Measurements from ENCODE around the gene ARVCF.
"Not testable (repeated sequence)": the region's sequence is repeated elsewhere in the genome, so short reads cannot be mapped to it uniquely, and the experiment has no call there.

ARVCF gene

GRCh38 chr22:19936513-19936912, 80.1 kb downstream of the ARVCF start:
- TF ChIP-seq, protein P1, sequence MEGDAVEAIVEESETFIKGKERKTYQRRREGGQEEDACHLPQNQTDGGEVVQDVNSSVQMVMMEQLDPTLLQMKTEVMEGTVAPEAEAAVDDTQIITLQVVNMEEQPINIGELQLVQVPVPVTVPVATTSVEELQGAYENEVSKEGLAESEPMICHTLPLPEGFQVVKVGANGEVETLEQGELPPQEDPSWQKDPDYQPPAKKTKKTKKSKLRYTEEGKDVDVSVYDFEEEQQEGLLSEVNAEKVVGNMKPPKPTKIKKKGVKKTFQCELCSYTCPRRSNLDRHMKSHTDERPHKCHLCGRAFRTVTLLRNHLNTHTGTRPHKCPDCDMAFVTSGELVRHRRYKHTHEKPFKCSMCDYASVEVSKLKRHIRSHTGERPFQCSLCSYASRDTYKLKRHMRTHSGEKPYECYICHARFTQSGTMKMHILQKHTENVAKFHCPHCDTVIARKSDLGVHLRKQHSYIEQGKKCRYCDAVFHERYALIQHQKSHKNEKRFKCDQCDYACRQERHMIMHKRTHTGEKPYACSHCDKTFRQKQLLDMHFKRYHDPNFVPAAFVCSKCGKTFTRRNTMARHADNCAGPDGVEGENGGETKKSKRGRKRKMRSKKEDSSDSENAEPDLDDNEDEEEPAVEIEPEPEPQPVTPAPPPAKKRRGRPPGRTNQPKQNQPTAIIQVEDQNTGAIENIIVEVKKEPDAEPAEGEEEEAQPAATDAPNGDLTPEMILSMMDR (IDR thresholded peaks at IDR 0.05; ENCODE audit: extremely low read depth, insufficient read depth, missing control alignments) = no peak
- no peak for DNase-seq (ENCODE audit: low spot score)
- in situ Hi-C loops (cut with MboI; ENCODE audit: low pct_unique_long_range_greater_than_20kb, low sequenced_read_pairs, unreplicated experiment) = no loop called here

DNA sequence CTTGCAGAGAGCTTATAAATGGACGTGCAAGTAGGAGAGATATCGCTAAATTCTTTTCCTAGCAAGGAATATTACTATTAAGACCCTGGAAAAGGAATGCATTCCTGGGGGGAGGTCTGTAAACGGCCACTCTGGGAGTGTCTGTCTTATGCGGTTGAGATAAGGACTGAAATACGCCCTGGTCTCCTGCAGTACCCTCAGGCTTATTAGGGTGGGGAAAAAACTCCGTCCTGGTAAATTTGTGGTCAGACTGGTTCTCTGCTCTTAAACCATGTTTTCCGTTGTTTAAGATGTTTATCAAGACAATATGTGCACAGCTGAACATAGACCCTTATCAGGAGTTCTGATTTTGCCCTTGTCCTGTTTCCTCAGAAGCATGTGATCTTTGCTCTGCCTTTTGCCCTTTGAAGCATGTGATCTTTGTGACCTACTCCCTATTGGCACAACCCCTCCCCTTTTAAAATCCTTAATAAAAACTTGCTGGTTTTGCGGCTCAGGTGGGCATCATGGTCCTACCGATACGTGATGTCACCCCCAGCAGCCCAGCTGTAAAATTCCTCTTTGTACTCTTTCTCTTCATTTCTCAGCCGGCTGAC, 81.4 kb downstream of the ARVCF start:
- in situ Hi-C loops (cut with MboI; ENCODE audit: low pct_unique_long_range_greater_than_20kb, low sequenced_read_pairs, unreplicated experiment); DNase-seq (ENCODE audit: low spot score): not testable (repeated sequence)

- TF ChIP-seq, protein P1 (IDR thresholded peaks at IDR 0.05; ENCODE audit: extremely low read depth, insufficient read depth, missing control alignments) = no peak
- in situ Hi-C loops (cut with MboI; ENCODE audit: low pct_unique_long_range_greater_than_20kb, low sequenced_read_pairs, unreplicated experiment) = no loop called here
Measured at GRCh38 chr22:19933341-19934241, 83.0 kb downstream of the ARVCF start.

GRCh38 chr22:19932367-19933206, 84.0 kb downstream of the ARVCF start:
- DNase-seq (ENCODE audit: low spot score) = no peak
- TF ChIP-seq, protein P1 (IDR thresholded peaks at IDR 0.05; ENCODE audit: extremely low read depth, insufficient read depth, missing control alignments) = no peak
- in situ Hi-C loops (cut with MboI; ENCODE audit: low pct_unique_long_range_greater_than_20kb, low sequenced_read_pairs, unreplicated experiment) = no loop called here

More at GRCh38 chr22:19933341-19934241, 83.0 kb downstream of the ARVCF start:
- DNase-seq (ENCODE audit: low spot score) = no peak

GRCh38 chr22:19931514-19931913, 85.1 kb downstream of the ARVCF start:
- TF ChIP-seq, protein P1 (IDR thresholded peaks at IDR 0.05; ENCODE audit: extremely low read depth, insufficient read depth, missing control alignments) = no peak
- in situ Hi-C loops (cut with MboI; ENCODE audit: low pct_unique_long_range_greater_than_20kb, low sequenced_read_pairs, unreplicated experiment) = no loop called here
- DNase-seq (ENCODE audit: low spot score) = no peak

DNA sequence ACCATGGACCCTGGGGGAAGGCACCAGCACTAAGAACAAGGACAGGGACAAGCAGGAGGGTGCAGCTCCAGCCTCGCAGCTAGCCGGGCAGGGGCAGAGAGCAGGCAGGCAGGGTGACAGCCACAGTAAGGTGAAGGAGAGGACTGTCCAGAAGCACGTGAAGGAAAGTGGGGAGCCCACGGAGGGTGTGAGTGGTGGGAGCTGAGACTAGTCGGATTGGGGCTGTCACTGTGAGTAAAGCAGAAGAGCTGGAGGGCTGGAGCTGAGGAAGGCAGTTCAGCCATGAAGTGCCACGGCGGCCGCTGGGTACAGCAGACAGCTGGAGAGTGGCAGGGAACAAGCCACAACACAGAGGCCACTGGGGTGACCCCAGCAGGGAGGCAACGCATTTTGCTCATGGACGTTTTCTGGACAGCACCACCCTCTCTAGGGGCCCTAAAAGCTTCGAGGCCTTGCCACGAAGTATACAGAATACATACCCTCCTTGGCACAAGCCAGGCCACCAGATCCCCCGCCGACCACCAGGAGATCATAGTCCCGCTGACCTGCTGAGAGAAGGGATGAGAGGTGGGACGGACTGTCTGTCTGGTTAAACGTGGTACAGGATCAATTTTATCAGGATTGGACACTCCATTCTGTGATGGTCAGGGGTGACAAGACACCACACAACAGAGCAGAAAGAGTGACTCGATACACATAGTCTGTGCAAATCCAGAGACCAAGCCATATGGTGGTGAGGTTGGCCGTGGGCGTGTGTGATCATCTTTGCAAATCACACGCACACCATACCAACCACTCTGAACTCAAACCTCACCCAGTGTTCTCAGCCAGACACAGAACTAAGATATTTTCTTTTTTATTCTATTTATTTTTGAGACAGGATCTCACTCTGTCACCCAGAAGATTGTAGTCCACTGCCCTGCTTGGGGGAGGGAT, 85.8 kb downstream of the ARVCF start:
- DNase-seq (ENCODE audit: low spot score) = no peak
- in situ Hi-C loops (cut with MboI; ENCODE audit: low pct_unique_long_range_greater_than_20kb, low sequenced_read_pairs, unreplicated experiment) = no loop called here

More for the DNA sequence above, 85.8 kb downstream of the ARVCF start:
- TF ChIP-seq, protein P1 (IDR thresholded peaks at IDR 0.05; ENCODE audit: extremely low read depth, insufficient read depth, missing control alignments) = no peak
